Measurements from ENCODE around the gene TCEA3. TPM values are rescaled to one million over a fixed set of nuclear protein-coding genes. Genes with fewer than 3 reads are reported as not detected.
A peak's percentile ranks its signal among the peaks of the same experiment; 100 is the strongest.

The TCEA3 gene
- total and polyA plus RNA-seq, 7 donors = 26.9 to 222 (median 66.2) TPM

- TF ChIP-seq EP300 (IDR thresholded peaks at IDR 0.05) = no peak
- TF ChIP-seq CTCF (IDR thresholded peaks at IDR 0.05) = peak; percentile 80 to 96 (median 95)
- no peak for TF ChIP-seq POLR2A (IDR thresholded peaks at IDR 0.05)
- peak in 3 of 4 donors; percentile 19 to 50 (median 32) for TF ChIP-seq POLR2AphosphoS5 (IDR thresholded peaks at IDR 0.05)
- peaks cover 0 to 26% (median 20%) of the 10 kb centered on the region in 4 donors for H3K4me1 ChIP-seq
- H3K27ac ChIP-seq = peak overlapping the region; percentile 59 to 74 (median 70)
- peak; percentile 95 for DNase-seq
- H3K27me3 ChIP-seq = no peaks in the 10 kb centered on the region
- 3 to 10% methylated on average over 19 of the region's 19 CpGs for WGBS, 2 donors
- H3K4me3 ChIP-seq = peak overlapping the region in 2 of 4 donors; percentile 18 to 21
- intact Hi-C loops (cut with DNase I) = loop anchor here (2.0 to 10.0 kb wide), 3 partner anchors 35 to 229 kb away; partner anchors contain the start of genes HNRNPR and ZNF436
- no peaks in the 10 kb centered on the region for H3K9me3 ChIP-seq
- H3K36me3 ChIP-seq = peaks cover 0 to 36% (median 3%) of the 10 kb centered on the region in 4 donors
Observed at GRCh38 chr1:23403735-23404486, 20.6 kb downstream of the TCEA3 start.

GRCh38 chr1:23403355-23403734 is 21.2 kb downstream of the TCEA3 start:
- intact Hi-C loops (cut with DNase I) = loop anchor here (10.0 kb wide), 1 partner anchor 229 kb away; no protein-coding TSS in a partner anchor
- H3K4me1 ChIP-seq = peaks cover 0 to 26% (median 20%) of the 10 kb centered on the region in 4 donors
- no peaks in the 10 kb centered on the region for H3K9me3 ChIP-seq
- DNase-seq = no peak
- WGBS, 2 donors = 51 to 80% methylated on average over 4 of the region's 4 CpGs
- peak overlapping the region; percentile 59 to 74 (median 70) for H3K27ac ChIP-seq
- peaks cover 0 to 30% (median under 1%) of the 10 kb centered on the region in 4 donors for H3K36me3 ChIP-seq
- H3K27me3 ChIP-seq = no peaks in the 10 kb centered on the region
- TF ChIP-seq POLR2A (IDR thresholded peaks at IDR 0.05) (no peak), CTCF (IDR thresholded peaks at IDR 0.05) (no peak), EP300 (IDR thresholded peaks at IDR 0.05) (no peak), POLR2AphosphoS5 (IDR thresholded peaks at IDR 0.05) (no peak)
- H3K4me3 ChIP-seq = peak overlapping the region in 1 of 4 donors; percentile 21

- Histone ChIP-seq H3K9me3 (no peaks in the 10 kb centered on the region), H3K36me3 (peaks cover 0 to 27% (median 0%) of the 10 kb centered on the region in 4 donors), H3K4me1 (peaks cover 0 to 26% (median 20%) of the 10 kb centered on the region in 4 donors), H3K4me3 (no peak overlapping the region), H3K27ac (peak overlapping the region; percentile 59 to 74 (median 70)), H3K27me3 (no peaks in the 10 kb centered on the region)
- intact Hi-C loops (cut with DNase I) = loop anchor here (10.0 kb wide), 1 partner anchor 228 kb away; no protein-coding TSS in a partner anchor
- TF ChIP-seq EP300 (IDR thresholded peaks at IDR 0.05) = no peak
- no peak for TF ChIP-seq POLR2AphosphoS5 (IDR thresholded peaks at IDR 0.05)
- TF ChIP-seq POLR2A (IDR thresholded peaks at IDR 0.05) = no peak
- no peak for TF ChIP-seq CTCF (IDR thresholded peaks at IDR 0.05)
- DNase-seq = no peak
- WGBS, 2 donors = 15 to 47% methylated on average over 6 of the region's 6 CpGs
Observed at GRCh38 chr1:23403038-23403336, 21.6 kb downstream of the TCEA3 start.

- intact Hi-C loops (cut with DNase I) = loop anchor here (10.0 kb wide), 1 partner anchor 228 kb away; no protein-coding TSS in a partner anchor
- H3K27ac ChIP-seq = peak overlapping the region in 3 of 4 donors; percentile 67 to 74 (median 72)
- peaks cover 0 to 26% (median 20%) of the 10 kb centered on the region in 4 donors for H3K4me1 ChIP-seq
- peaks cover 0 to 28% (median 2%) of the 10 kb centered on the region in 4 donors for H3K36me3 ChIP-seq
- H3K27me3 ChIP-seq = no peaks in the 10 kb centered on the region
- no peak overlapping the region for H3K4me3 ChIP-seq
- H3K9me3 ChIP-seq = no peaks in the 10 kb centered on the region
- 52 to 69% methylated on average over 11 of the region's 11 CpGs for WGBS, 2 donors
- TF ChIP-seq POLR2A (IDR thresholded peaks at IDR 0.05) = no peak
- TF ChIP-seq POLR2AphosphoS5 (IDR thresholded peaks at IDR 0.05) = no peak
- TF ChIP-seq CTCF (IDR thresholded peaks at IDR 0.05) = no peak
- TF ChIP-seq EP300 (IDR thresholded peaks at IDR 0.05) = no peak
- no peak for DNase-seq
Observed at GRCh38 chr1:23402286-23403037, 22.1 kb downstream of the TCEA3 start.

All from sigmoid colon (tissue), 7 donors.